Heart left ventricle (tissue), 13 donors: Measurements from ENCODE around the gene PSEN2.

Experiments used
- POLR2A ChIP-seq, 2 donors: fragments of 450-650 bp; IDR thresholded peaks; one replicate each; pipeline ENCODE4 v1.6.1; 2017; ENCODE audit warnings: antibody characterized with exemption in 2 of 2, mild to moderate bottlenecking in 2 of 2, moderate library complexity in 2 of 2
- TF ChIP-seq, protein P1 (sequence below), 12 donors: fragments of 200-600 bp; sonication (generic) in 4 of 12; IDR thresholded peaks; one replicate each; pipeline versions ENCODE4 v1.5.0 to v1.8.0; 2018 to 2022; ENCODE audit warnings: antibody characterized with exemption in 12 of 12, mild to moderate bottlenecking in 5 of 12
- donor health status: ischemic (EF 13 %, LVEDD 7.1; RV severe dilation, severe dysfunction).
- donor health status: DM: no; HTN: yes; CAD: no.
- donor health status: DM: no; HTN: no; CAD: no.
- donor health status: ischemic (EF 25% LVEDD 6.9; RV normal size, moderate dysfunction).
- donor health status: ischemic (EF 25% LVEDD 5.7; RV mildly dilated, moderate dysfunction).
- donor health status: ischemic (EF 35%, LVEDD 5.7; RV mildly dilated, moderate dysfunction).
- donor health status: nonischemic (EF 11% LVEDD 7.7; RV severe dilation, severe dysfunction).
- donor health status: DM: yes; HTN: yes; CAD: no.
- donor health status: PGD.
- donor health status: ischemic (EF 29% LVEDD 5.4; RV normal size, mild dysfunction).
- donor health status: nonischemic (EF 23%, LVEDD 6.1; RV moderate dilation, normal function).

DNA sequence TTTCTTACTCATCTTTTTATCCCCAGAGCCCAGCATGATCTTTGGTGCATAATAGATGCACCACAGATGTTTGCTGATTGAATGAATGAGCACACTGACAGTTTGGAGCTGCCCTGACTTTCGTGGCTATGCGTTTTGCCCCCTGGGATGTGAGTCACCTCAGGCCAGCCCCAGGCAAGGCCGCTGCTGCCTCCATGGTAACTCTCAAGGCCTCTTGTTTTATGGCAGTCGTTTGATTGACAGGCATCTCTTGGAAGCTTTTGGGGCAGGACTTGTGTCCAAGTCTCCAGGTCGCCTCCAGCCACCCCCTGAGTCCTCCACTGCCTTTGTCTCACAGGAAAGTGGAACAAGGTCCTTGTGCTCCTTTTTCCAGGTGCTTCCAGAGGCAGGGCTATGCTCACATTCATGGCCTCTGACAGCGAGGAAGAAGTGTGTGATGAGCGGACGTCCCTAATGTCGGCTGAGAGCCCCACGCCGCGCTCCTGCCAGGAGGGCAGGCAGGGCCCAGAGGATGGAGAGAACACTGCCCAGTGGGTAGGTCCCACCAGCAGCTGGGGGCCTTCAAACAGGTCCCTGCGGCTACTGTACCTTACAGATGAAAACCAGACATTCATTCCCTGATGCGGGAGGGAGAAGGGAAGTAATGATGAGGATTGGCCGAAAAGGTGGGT lies 11.2 kb downstream of the PSEN2 start:
- TF ChIP-seq, protein P1, sequence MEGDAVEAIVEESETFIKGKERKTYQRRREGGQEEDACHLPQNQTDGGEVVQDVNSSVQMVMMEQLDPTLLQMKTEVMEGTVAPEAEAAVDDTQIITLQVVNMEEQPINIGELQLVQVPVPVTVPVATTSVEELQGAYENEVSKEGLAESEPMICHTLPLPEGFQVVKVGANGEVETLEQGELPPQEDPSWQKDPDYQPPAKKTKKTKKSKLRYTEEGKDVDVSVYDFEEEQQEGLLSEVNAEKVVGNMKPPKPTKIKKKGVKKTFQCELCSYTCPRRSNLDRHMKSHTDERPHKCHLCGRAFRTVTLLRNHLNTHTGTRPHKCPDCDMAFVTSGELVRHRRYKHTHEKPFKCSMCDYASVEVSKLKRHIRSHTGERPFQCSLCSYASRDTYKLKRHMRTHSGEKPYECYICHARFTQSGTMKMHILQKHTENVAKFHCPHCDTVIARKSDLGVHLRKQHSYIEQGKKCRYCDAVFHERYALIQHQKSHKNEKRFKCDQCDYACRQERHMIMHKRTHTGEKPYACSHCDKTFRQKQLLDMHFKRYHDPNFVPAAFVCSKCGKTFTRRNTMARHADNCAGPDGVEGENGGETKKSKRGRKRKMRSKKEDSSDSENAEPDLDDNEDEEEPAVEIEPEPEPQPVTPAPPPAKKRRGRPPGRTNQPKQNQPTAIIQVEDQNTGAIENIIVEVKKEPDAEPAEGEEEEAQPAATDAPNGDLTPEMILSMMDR (IDR thresholded peaks at IDR 0.05) = no peak
- TF ChIP-seq POLR2A (IDR thresholded peaks at IDR 0.05) = no peak
